Measurements from ENCODE around the gene BUD23. TPM values are rescaled to one million over a fixed set of nuclear protein-coding genes. Genes with fewer than 3 reads are reported as not detected.

Gene BUD23
- total and polyA plus RNA-seq, 10 donors = 44.2 to 71.4 (median 54.6) TPM

GRCh38 chr7:73646785-73647724 lies 36.3 kb upstream of the BUD23 start:
- TF ChIP-seq CTCF (IDR thresholded peaks at IDR 0.05 in 8 of 11, conservative IDR thresholded peaks at IDR 0.05 in 3 of 11) = no peak
- TF ChIP-seq POLR2A (IDR thresholded peaks at IDR 0.05) = no peak
- TF ChIP-seq POLR2AphosphoS5 (IDR thresholded peaks at IDR 0.05) = no peak
- Histone ChIP-seq H3K27ac (no peak overlapping the region), H3K9me3 (peaks cover 0 to 4% (median 2%) of the 10 kb centered on the region in 8 donors), H3K4me3 (peak overlapping the region in 2 of 8 donors; percentile 28 to 66), H3K4me1 (peaks cover 3 to 25% (median 12%) of the 10 kb centered on the region in 6 donors), H3K36me3 (no peaks in the 10 kb centered on the region), H3K27me3 (replicated peaks in 1 of 7) (peaks cover 0 to 98% (median 30%) of the 10 kb centered on the region in 7 donors)
- WGBS, 5 donors = 40 to 45% (median 41%) methylated on average over 15 to 16 of the region's 16 CpGs
- intact Hi-C loops (cut with DNase I; ENCODE audit: low total_unique reads) = no loop called here
- DNase-seq = no peak

- intact Hi-C loops (cut with DNase I; ENCODE audit: low total_unique reads) = no loop called here
- H3K4me3 ChIP-seq = peak overlapping the region; percentile 13 to 66 (median 28)
- no peaks in the 10 kb centered on the region for H3K36me3 ChIP-seq
- no peak overlapping the region for H3K27ac ChIP-seq
- peaks cover 3 to 25% (median 12%) of the 10 kb centered on the region in 6 donors for H3K4me1 ChIP-seq
- H3K9me3 ChIP-seq = no peaks in the 10 kb centered on the region
- peaks cover 0 to 100% (median 30%) of the 10 kb centered on the region in 7 donors for H3K27me3 ChIP-seq (replicated peaks in 1 of 7)
- no peak for TF ChIP-seq CTCF (IDR thresholded peaks at IDR 0.05 in 8 of 11, conservative IDR thresholded peaks at IDR 0.05 in 3 of 11)
- TF ChIP-seq POLR2A (IDR thresholded peaks at IDR 0.05) = no peak
- TF ChIP-seq POLR2AphosphoS5 (IDR thresholded peaks at IDR 0.05) = no peak
- peak; percentile 76 for DNase-seq
- 1 to 7% (median 5%) methylated on average over 10 to 62 of the region's 62 CpGs for WGBS, 5 donors
Measured at GRCh38 chr7:73647725-73648592, 35.4 kb upstream of the BUD23 start.

- H3K27ac ChIP-seq = no peak overlapping the region
- TF ChIP-seq POLR2AphosphoS5 (IDR thresholded peaks at IDR 0.05) (no peak), CTCF (IDR thresholded peaks at IDR 0.05 in 8 of 11, conservative IDR thresholded peaks at IDR 0.05 in 3 of 11) (no peak), POLR2A (IDR thresholded peaks at IDR 0.05) (no peak)
- H3K4me3 ChIP-seq = no peak overlapping the region
- no peaks in the 10 kb centered on the region for H3K9me3 ChIP-seq
- 45 to 60% (median 54%) methylated on average over 1 of the region's 1 CpG for WGBS, 5 donors
- DNase-seq = no peak
- intact Hi-C loops (cut with DNase I; ENCODE audit: low total_unique reads) = no loop called here
- H3K27me3 ChIP-seq (replicated peaks in 1 of 7) = peaks cover 0 to 100% (median 38%) of the 10 kb centered on the region in 7 donors
- no peaks in the 10 kb centered on the region for H3K36me3 ChIP-seq
- peaks cover 3 to 25% (median 12%) of the 10 kb centered on the region in 6 donors for H3K4me1 ChIP-seq
Measured at GRCh38 chr7:73648593-73649332, 34.6 kb upstream of the BUD23 start.

Data from spleen (tissue), 11 donors.